K562 (cell line): ENCODE data around the gene CCR8. TPM values are rescaled to one million over a fixed set of nuclear protein-coding genes. Genes with fewer than 3 reads are reported as not detected.

Source experiments
- CBX8 ChIP-seq: fragments of 200-600 bp; sonication (generic); IDR thresholded peaks from 2 replicates; pipeline ENCODE4 v1.6.1; 2012; ENCODE audit warnings: borderline replicate concordance, mixed run types, low read depth, mild to moderate bottlenecking, moderate library complexity, mixed read lengths, low read length, control low read depth, inconsistent platforms; ENCODE audit not compliant: poor library complexity, severe bottlenecking; ENCODE audit errors: extremely low read depth
- FUS ChIP-seq: fragments of 200-400 bp; formaldehyde crosslinking; optimal IDR thresholded peaks from 2 replicates; pipeline ENCODE3; 2017; ENCODE audit warnings: low read depth, low read length
- HMGXB4 ChIP-seq: sonication (generic); formaldehyde crosslinking; IDR thresholded peaks from 2 replicates; pipeline ENCODE4 v1.8.1; 2023; ENCODE audit warnings: mild to moderate bottlenecking, missing genetic modification reagents
- KHSRP ChIP-seq: fragments of 450-650 bp; IDR thresholded peaks from 2 replicates; pipeline ENCODE4 v1.6.1; 2017
- MBD2 ChIP-seq: sonication (generic); IDR thresholded peaks from 2 replicates; pipeline ENCODE4 v1.6.1; 2016; ENCODE audit warnings: low read depth, borderline replicate concordance
- RNF219 ChIP-seq: fragments of 250-450 bp; sonication (Bioruptor Pico); IDR thresholded peaks from 2 replicates; pipeline ENCODE4 v1.5.0; 2022; ENCODE audit warnings: mild to moderate bottlenecking
- SMARCA5 ChIP-seq: fragments of 450-650 bp; IDR thresholded peaks from 2 replicates; pipeline ENCODE4 v1.6.1; 2016
- TAF7 ChIP-seq: fragments of 450-650 bp; IDR thresholded peaks from 2 replicates; pipeline ENCODE4 v1.6.1; 2016; ENCODE audit warnings: missing genetic modification characterization, missing compliant biosample characterization
- ZNF507 ChIP-seq: conservative IDR thresholded peaks from 2 replicates; pipeline ENCODE4 v1.6.1; 2017; ENCODE audit warnings: missing genetic modification characterization, missing compliant biosample characterization
- ZNF561 ChIP-seq: fragments of 450-650 bp; formaldehyde crosslinking; conservative IDR thresholded peaks from 2 replicates; pipeline ENCODE4 v1.4.0; 2020; ENCODE audit warnings: mild to moderate bottlenecking, moderate library complexity
- ZNF830 ChIP-seq: fragments of 250-450 bp; sonication (Bioruptor Pico); IDR thresholded peaks from 2 replicates; pipeline ENCODE4 v1.5.0; 2021; ENCODE audit warnings: mild to moderate bottlenecking
- polyA plus RNA-seq, 8 experiments: library from polyadenylated mRNA; depleted of rRNA in 4 of 8; stranded (reverse) in 5 of 8; unstranded in 3 of 8; fragments of >200 nt; fragmentation: Nextera tagmentation in 2 of 8; fragmentation: Illumina TruSeq in 1 of 8; extraction: Ambion mirVana in 2 of 8; extraction: Trizol in 1 of 8; gene quantifications; 2 replicates each; pipeline versions ENCODE4 v1.2.1 to v1.2.3, GENCODE V29; 2011 to 2014; ENCODE audit warnings: inconsistent platforms in 1 of 8, missing spikeins in 1 of 8
- total RNA-seq, 7 experiments: library from RNA; depleted of rRNA in 6 of 7; stranded (reverse); fragments of >200 nt in 6 of 7; fragmentation: Illumina TruSeq in 2 of 7; extraction: Trizol in 2 of 7; gene quantifications; 2 replicates each; pipeline versions ENCODE4 v1.2.1 to v1.2.3, GENCODE V29; 2011 to 2021; ENCODE audit warnings: low replicate concordance in 1 of 7
- TF ChIP-seq, protein P1 (sequence below): fragments of 450-650 bp; IDR thresholded peaks from 2 replicates; pipeline ENCODE4 v1.6.1; 2016; ENCODE audit warnings: mild to moderate bottlenecking, moderate library complexity

Gene CCR8
- total and polyA plus RNA-seq, 9 of the 15 experiments (the other 6 are each of a cell fraction or from before 2014, with no cell fraction given): not detected

GRCh38 chr3:39287216-39288164 is 42.0 kb upstream of the CCR8 start (continued):
- TF ChIP-seq TAF7 (no peak), MBD2 (no peak), HMGXB4 (CRISPR knock-in tag) (no peak), ZNF507 (tag) (no peak), FUS (no peak), SMARCA5 (no peak), ZNF561 (CRISPR knock-in tag) (no peak), KHSRP (no peak), RNF219 (CRISPR knock-in tag) (no peak), CBX8 (no peak), ZNF830 (no peak)
- TF ChIP-seq, protein P1, sequence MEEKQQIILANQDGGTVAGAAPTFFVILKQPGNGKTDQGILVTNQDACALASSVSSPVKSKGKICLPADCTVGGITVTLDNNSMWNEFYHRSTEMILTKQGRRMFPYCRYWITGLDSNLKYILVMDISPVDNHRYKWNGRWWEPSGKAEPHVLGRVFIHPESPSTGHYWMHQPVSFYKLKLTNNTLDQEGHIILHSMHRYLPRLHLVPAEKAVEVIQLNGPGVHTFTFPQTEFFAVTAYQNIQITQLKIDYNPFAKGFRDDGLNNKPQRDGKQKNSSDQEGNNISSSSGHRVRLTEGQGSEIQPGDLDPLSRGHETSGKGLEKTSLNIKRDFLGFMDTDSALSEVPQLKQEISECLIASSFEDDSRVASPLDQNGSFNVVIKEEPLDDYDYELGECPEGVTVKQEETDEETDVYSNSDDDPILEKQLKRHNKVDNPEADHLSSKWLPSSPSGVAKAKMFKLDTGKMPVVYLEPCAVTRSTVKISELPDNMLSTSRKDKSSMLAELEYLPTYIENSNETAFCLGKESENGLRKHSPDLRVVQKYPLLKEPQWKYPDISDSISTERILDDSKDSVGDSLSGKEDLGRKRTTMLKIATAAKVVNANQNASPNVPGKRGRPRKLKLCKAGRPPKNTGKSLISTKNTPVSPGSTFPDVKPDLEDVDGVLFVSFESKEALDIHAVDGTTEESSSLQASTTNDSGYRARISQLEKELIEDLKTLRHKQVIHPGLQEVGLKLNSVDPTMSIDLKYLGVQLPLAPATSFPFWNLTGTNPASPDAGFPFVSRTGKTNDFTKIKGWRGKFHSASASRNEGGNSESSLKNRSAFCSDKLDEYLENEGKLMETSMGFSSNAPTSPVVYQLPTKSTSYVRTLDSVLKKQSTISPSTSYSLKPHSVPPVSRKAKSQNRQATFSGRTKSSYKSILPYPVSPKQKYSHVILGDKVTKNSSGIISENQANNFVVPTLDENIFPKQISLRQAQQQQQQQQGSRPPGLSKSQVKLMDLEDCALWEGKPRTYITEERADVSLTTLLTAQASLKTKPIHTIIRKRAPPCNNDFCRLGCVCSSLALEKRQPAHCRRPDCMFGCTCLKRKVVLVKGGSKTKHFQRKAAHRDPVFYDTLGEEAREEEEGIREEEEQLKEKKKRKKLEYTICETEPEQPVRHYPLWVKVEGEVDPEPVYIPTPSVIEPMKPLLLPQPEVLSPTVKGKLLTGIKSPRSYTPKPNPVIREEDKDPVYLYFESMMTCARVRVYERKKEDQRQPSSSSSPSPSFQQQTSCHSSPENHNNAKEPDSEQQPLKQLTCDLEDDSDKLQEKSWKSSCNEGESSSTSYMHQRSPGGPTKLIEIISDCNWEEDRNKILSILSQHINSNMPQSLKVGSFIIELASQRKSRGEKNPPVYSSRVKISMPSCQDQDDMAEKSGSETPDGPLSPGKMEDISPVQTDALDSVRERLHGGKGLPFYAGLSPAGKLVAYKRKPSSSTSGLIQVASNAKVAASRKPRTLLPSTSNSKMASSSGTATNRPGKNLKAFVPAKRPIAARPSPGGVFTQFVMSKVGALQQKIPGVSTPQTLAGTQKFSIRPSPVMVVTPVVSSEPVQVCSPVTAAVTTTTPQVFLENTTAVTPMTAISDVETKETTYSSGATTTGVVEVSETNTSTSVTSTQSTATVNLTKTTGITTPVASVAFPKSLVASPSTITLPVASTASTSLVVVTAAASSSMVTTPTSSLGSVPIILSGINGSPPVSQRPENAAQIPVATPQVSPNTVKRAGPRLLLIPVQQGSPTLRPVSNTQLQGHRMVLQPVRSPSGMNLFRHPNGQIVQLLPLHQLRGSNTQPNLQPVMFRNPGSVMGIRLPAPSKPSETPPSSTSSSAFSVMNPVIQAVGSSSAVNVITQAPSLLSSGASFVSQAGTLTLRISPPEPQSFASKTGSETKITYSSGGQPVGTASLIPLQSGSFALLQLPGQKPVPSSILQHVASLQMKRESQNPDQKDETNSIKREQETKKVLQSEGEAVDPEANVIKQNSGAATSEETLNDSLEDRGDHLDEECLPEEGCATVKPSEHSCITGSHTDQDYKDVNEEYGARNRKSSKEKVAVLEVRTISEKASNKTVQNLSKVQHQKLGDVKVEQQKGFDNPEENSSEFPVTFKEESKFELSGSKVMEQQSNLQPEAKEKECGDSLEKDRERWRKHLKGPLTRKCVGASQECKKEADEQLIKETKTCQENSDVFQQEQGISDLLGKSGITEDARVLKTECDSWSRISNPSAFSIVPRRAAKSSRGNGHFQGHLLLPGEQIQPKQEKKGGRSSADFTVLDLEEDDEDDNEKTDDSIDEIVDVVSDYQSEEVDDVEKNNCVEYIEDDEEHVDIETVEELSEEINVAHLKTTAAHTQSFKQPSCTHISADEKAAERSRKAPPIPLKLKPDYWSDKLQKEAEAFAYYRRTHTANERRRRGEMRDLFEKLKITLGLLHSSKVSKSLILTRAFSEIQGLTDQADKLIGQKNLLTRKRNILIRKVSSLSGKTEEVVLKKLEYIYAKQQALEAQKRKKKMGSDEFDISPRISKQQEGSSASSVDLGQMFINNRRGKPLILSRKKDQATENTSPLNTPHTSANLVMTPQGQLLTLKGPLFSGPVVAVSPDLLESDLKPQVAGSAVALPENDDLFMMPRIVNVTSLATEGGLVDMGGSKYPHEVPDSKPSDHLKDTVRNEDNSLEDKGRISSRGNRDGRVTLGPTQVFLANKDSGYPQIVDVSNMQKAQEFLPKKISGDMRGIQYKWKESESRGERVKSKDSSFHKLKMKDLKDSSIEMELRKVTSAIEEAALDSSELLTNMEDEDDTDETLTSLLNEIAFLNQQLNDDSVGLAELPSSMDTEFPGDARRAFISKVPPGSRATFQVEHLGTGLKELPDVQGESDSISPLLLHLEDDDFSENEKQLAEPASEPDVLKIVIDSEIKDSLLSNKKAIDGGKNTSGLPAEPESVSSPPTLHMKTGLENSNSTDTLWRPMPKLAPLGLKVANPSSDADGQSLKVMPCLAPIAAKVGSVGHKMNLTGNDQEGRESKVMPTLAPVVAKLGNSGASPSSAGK: peak; percentile 91
